Subcutaneous preadipocyte (primary cell): ENCODE measurements around the gene MYH14. TPM values are rescaled to one million over a fixed set of nuclear protein-coding genes. Genes with fewer than 3 reads are reported as not detected.

Source experiments
- small RNA-seq: library from RNA; depleted of rRNA; stranded (forward); fragments of <200 nt; gene quantifications from one replicate; pipeline ENCODE3, GENCODE V24; 2012
- total RNA-seq: library from RNA; depleted of rRNA; stranded (reverse); fragments of >200 nt; gene quantifications from 2 replicates; pipeline ENCODE4 v1.2.3, GENCODE V29; 2012

The MYH14 gene
- total RNA-seq, result not detected in 2 replicates

DNA sequence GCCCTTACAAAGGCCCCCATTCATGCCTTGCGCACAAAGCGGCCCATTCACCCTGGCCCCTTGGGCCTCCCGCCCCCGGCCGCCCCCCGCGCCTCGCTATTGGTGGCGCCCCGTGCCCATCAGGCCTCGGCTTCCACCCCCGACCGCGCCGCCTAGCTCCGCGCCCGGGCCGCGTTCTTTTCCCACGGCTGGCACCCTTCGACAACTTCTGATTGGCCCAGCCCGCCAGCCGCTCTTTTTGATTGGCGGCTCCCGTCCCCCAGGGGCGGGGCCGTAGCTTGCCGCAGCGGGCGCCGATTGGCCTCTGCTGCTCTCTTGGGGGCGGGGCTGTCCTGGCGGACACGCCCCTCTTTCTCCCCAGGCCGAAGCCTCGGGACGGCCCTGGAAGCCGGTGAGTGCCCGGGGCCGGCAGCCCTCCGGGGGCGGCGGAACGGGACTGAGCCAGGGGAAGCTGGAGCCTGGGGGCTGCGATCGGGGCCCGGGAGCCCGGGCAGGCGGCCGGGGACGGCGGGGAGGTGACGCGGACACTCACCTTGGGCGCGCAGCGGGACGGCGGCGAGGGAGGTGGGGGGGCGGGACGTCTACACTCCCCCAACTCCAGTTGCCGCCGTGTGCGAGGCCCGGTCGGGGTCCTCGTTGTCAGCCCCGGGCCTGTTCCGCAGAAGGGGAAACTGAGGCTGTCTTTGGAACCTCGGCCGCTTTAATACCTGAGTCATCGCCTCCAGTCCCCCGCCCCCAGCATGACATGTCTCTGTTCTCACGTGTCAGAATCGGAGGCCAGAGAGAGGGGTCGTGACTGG lies at the start of gene MYH14:
TSS of gene MYH14 (plus strand) at position 342 of the 800 bp plus-strand sequence. CDS start 6,744 bp downstream, outside the sequence.

DNA sequence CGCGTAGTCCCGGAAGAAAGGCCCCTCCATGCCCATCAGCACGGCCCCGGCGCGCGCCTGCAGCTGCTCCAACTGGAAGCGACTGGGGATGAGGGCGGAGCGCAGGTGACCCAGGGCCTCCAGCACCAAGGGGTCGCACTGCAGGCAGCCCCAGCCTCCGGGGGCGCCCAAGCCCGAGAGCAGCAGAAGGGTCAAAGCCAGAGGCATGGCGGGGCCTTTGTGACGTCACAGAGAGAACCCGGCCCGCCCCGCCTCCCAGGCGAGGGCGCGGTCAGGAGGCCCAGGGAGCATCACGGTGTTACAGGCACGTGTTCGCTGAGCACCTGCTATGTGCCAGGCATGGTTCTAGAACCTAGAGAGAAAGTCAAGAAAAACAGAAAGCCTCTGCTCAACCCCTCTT lies 40.4 kb upstream of the MYH14 start, which contains the start of gene IZUMO2:
TSS of gene IZUMO2 (minus strand) at position 294 of the 400 bp plus-strand sequence. CDS start at position 207, 87 bp downstream.

DNA sequence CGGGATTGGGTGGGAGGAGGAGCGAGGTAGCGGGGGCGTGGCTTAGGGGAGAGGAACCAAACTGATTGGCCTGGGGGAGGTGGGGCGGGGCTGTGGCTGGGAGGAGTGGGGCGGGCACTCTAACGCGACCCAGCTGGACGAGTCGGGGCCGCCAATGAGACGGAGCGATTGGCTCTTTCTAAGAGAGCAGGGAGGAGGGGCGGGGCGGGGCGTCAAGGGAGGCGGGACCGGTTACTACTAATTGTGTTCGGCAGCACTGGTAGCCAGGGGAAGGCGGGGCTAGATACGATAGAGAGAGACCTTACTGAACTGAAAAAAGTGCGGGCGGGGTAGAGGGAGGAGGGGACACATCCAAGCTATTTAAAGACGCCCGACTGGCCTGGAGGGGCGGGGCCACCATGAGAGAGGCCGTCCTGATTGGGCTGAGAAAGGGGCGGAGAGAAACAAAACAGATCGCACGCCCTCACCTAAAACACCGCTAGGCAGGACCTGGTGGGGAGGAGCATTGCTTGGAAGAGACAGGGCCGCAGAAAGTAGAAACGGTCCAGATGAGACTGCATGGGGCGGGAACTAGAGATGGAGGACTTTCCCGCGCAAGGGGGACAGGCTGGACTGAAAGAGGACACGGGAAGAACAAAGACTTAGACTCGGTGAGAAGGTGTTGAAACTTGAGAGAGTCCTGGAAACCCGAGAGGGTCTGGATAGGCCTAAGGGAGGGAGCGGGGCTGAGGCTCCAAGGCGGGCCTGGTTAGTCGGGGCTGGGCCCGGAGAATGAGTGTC lies 125.9 kb downstream of the MYH14 start, which contains the start of gene KCNC3:
TSS of gene KCNC3 (minus strand) at position 232 of the 780 bp plus-strand sequence. CDS start 295 bp downstream, outside the sequence.

Small RNAs within 50 kb of the gene (small RNA-seq; reads per million reads assigned to genes)
- not detected for gene RF00017

Other genes with a start within 250 kb of the MYH14 start
- not detected in 2 replicates for gene SIGLEC11, start 242.4 kb upstream of the MYH14 start, total RNA-seq
- gene VRK3, start 178.2 kb upstream of the MYH14 start, total RNA-seq, result 21.7 and 26.8 TPM in 2 replicates
- 9.6 and 12.5 TPM in 2 replicates for gene ZNF473, start 177.6 kb upstream of the MYH14 start, total RNA-seq
- gene IZUMO2, start 40.3 kb upstream of the MYH14 start, total RNA-seq, result not detected in 2 replicates
- gene KCNC3, start 125.8 kb downstream of the MYH14 start, total RNA-seq, result under 0.01 TPM in 1 of 2 replicates, not detected in the other
- gene NAPSA, start 162.0 kb downstream of the MYH14 start, total RNA-seq, result under 0.01 and 0.20 TPM in 2 replicates
- 60.2 and 75.7 TPM in 2 replicates for gene NR1H2, start 172.8 kb downstream of the MYH14 start, total RNA-seq
- gene POLD1, start 180.7 kb downstream of the MYH14 start, total RNA-seq, result 42.6 and 64.7 TPM in 2 replicates
- gene SPIB, start 215.3 kb downstream of the MYH14 start, total RNA-seq, result not detected in 2 replicates
- not detected in 2 replicates for gene MYBPC2, start 229.3 kb downstream of the MYH14 start, total RNA-seq